Testis (tissue), 3 donors: ENCODE data around the gene EMC9. TPM values are rescaled to one million over a fixed set of nuclear protein-coding genes. Genes with fewer than 3 reads are reported as not detected.

Source experiments
- DNase-seq: peaks from one replicate; pipeline ENCODE4 v3.0.0-alpha.2; 2019
- H3K27ac ChIP-seq, 2 donors: fragments of 200-600 bp; sonication (generic); one replicate each; pipeline ENCODE4 v1.5.1; 2019
- H3K27me3 ChIP-seq: fragments of 200-600 bp; sonication (generic); one replicate; pipeline ENCODE4 v1.5.1; 2019
- H3K36me3 ChIP-seq: fragments of 200-600 bp; sonication (generic); one replicate; pipeline ENCODE4 v1.5.1; 2017; ENCODE audit warnings: low read depth; ENCODE audit errors: missing control alignments
- H3K4me1 ChIP-seq: fragments of 200-600 bp; sonication (generic); one replicate; pipeline ENCODE4 v1.5.1; 2019
- H3K4me3 ChIP-seq, 2 donors: fragments of 200-600 bp; sonication (generic); one replicate each; pipeline ENCODE4 v1.5.1; 2017 to 2019
- H3K9me3 ChIP-seq: fragments of 200-600 bp; sonication (generic); one replicate; pipeline ENCODE4 v1.5.1; 2017
- POLR2A ChIP-seq: fragments of 450-650 bp; IDR thresholded peaks from one replicate; pipeline ENCODE4 v1.6.1; 2017; ENCODE audit warnings: antibody characterized with exemption, mild to moderate bottlenecking, moderate library complexity
- WGBS, 2 donors: methylation state at CpG; one replicate each; pipeline ENCODE4 v1.1.5; 2018; 5-methylcytosine and 5-hydroxymethylcytosine counted together
- intact Hi-C: fragments of 100-400 bp; cut with DNase I; formaldehyde crosslinking; loops from one replicate; pipeline ENCODE4 v1.15.1; 2023; ENCODE audit warnings: low total_unique reads
- polyA plus RNA-seq: library from polyadenylated mRNA; stranded (reverse); fragments of 350-450 nt; fragmentation: Illumina TruSeq; extraction: RNeasy Lipid Tissue Mini Kit (QIAGEN cat#74804); gene quantifications from one replicate; pipeline ENCODE4 v1.2.3, GENCODE V29; 2014; ENCODE audit warnings: low read depth, low replicate concordance; ENCODE audit not compliant: insufficient read depth
- total RNA-seq, 2 donors: library from RNA; depleted of rRNA; stranded (reverse); fragments of >200 nt; gene quantifications; one replicate each; pipeline ENCODE4 v1.2.3, GENCODE V29; 2016
- TF ChIP-seq, protein P1 (sequence below), 3 experiments: fragments of 450-650 bp in 2 of 3; fragments of 200-600 bp in 1 of 3; sonication (generic) in 1 of 3; IDR thresholded peaks; one replicate each; pipeline ENCODE4 v1.5.1; 2016 to 2019; ENCODE audit warnings: antibody characterized with exemption in 3 of 3, mild to moderate bottlenecking in 2 of 3, moderate library complexity in 1 of 3

The EMC9 gene
- total and polyA plus RNA-seq, 3 donors from 2014 or later: 15.2 to 33.7 (median 23.9) TPM

DNA sequence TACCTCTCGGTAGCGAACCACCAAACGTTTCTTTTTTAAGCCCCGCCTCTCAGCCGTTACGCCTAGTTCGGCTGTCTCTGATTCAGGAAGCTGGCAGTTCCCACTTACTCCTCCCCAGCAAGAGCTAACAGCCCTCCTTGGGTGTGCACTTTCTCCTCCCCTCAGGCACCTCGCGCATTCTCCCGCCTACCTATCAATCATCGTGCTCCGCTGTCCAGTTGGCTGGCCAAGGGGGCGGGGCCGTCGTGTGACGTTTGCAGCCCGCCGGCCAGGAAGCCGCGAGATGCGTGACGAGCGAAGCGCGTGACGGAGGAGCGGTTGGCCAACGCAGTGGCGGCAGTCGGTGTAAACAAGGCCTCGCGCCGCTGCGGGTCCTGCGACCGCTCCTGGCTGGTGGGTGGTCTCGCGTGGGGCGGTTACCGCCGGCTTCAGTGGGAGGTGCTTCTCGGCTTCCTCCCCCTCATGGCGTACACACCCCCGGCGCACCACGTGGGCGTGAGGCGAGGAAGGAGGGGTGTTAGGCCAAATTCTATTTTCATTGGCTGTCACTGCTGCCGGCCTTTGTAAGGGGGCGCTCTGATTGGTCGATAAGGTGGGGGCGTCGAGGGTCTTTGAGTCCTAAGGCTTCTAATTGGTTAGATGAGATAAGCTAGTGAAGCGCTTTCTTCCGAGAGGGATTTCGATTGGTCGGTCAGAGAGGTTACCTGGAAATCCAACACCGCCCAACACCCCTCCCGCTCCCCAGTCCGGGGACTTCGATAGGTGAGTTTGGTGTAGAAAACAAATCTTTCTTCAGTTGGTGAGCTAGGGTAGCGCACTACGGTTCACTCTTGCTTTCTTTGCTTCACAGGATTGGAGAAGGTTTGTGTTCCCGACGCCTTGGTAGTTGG is 26.6 kb downstream of the EMC9 start, which contains the start of the genes DCAF11 and NRL:
DCAF11 (plus strand) TSS at position 246 of the 890 bp plus-strand sequence. CDS start 818 bp downstream, outside the sequence.
NRL (minus strand) TSS at position 418 of the 890 bp plus-strand sequence. CDS start 32,101 bp downstream, outside the sequence.
- no peak for TF ChIP-seq POLR2A
- TF ChIP-seq, protein P1, sequence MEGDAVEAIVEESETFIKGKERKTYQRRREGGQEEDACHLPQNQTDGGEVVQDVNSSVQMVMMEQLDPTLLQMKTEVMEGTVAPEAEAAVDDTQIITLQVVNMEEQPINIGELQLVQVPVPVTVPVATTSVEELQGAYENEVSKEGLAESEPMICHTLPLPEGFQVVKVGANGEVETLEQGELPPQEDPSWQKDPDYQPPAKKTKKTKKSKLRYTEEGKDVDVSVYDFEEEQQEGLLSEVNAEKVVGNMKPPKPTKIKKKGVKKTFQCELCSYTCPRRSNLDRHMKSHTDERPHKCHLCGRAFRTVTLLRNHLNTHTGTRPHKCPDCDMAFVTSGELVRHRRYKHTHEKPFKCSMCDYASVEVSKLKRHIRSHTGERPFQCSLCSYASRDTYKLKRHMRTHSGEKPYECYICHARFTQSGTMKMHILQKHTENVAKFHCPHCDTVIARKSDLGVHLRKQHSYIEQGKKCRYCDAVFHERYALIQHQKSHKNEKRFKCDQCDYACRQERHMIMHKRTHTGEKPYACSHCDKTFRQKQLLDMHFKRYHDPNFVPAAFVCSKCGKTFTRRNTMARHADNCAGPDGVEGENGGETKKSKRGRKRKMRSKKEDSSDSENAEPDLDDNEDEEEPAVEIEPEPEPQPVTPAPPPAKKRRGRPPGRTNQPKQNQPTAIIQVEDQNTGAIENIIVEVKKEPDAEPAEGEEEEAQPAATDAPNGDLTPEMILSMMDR (IDR thresholded peaks at IDR 0.05): peak in 1 of 3 experiments; percentile 19
- Histone ChIP-seq H3K36me3 (no peaks in the 10 kb centered on the region), H3K9me3 (no peaks in the 10 kb centered on the region), H3K27ac (peak within 1 kb of the TSS; percentile 99 to 100), H3K4me3 (peak within 1 kb of the TSS; percentile 68 to 76), H3K27me3 (no peaks in the 10 kb centered on the region), H3K4me1 (peaks cover 9% of the 10 kb centered on the region)
- DNase-seq: peak; percentile 99
- 1 to 2% methylated on average over 26 to 59 of the region's 65 CpGs for WGBS, 2 donors
- intact Hi-C loops: no loop called here

DNA sequence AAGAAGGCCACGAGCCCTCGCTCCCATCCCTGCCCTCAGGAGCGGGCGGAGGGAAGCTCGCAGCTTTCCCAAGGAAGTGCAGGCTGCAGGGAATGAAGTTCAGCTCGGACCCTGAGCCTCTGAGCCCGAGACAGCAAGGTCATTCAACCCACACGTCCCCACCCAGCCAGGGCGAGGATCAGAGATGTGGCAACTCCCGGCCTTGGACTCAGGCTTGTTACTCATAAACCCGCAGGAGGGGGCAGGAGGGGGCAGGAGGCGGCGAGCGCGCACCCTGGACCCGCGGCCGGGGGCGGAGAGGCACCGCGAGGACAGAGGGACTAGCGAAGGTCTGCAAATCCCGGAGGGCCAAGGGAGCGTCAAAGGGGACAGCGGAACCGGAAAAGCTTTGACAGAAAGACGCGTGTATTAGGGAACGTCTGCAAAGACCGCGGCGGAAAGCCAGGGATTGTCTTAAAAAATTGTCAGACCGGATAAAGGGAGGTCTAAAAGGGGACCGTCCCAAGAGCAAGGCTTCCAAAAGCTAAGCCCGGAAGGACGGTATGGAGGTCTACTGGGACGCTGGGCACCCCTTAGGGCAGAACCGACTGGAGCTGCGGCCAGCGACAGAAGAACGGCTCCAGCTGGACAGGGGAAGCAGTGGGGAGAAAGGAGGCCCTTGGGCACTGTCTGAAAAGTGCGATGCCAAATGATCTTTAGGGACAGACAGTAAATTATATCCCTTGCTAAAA is 27.4 kb downstream of the EMC9 start:
- Histone ChIP-seq H3K27me3 (no peaks in the 10 kb centered on the region), H3K4me1 (peaks cover 9% of the 10 kb centered on the region), H3K36me3 (no peaks in the 10 kb centered on the region), H3K27ac (peak overlapping the region; percentile 99 to 100), H3K9me3 (no peaks in the 10 kb centered on the region), H3K4me3 (peak overlapping the region; percentile 68 to 76)
- 0 to 1% methylated on average over 24 to 42 of the region's 42 CpGs for WGBS, 2 donors
- peak; percentile 88 for DNase-seq
- intact Hi-C loops: no loop called here
- TF ChIP-seq POLR2A: no peak
- TF ChIP-seq, protein P1 (IDR thresholded peaks at IDR 0.05): peak in 1 of 3 experiments; percentile 9

DNA sequence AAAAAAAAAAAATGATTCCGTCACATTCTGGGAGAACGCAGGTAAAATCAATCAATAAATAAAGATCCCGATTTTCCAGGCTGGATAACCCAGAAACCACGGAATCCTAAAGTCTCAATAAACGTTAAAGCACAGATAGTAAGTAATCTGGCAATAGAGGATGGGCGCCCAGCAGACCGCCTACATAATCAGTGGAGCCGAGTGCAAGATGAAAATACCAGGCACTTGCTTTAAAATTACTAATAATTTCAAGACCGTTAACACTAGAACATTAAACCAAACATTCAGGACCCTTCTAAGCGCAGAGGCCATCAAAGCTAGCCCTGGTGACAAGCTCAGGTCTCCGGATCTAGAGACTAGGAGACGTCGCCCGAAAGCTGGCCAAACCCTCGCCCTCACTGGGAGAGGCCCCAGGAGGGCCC is 28.0 kb downstream of the EMC9 start:
- no peak for TF ChIP-seq POLR2A
- TF ChIP-seq, protein P1 (IDR thresholded peaks at IDR 0.05): no peak
- peaks cover 9% of the 10 kb centered on the region for H3K4me1 ChIP-seq
- intact Hi-C loops: no loop called here
- peak overlapping the region; percentile 68 to 76 for H3K4me3 ChIP-seq
- H3K27me3 ChIP-seq: no peaks in the 10 kb centered on the region
- H3K36me3 ChIP-seq: no peaks in the 10 kb centered on the region
- no peaks in the 10 kb centered on the region for H3K9me3 ChIP-seq
- peak overlapping the region; percentile 99 to 100 for H3K27ac ChIP-seq
- WGBS, 2 donors: 13 to 23% methylated on average over 10 to 15 of the region's 15 CpGs
- DNase-seq: peak; percentile 21

DNA sequence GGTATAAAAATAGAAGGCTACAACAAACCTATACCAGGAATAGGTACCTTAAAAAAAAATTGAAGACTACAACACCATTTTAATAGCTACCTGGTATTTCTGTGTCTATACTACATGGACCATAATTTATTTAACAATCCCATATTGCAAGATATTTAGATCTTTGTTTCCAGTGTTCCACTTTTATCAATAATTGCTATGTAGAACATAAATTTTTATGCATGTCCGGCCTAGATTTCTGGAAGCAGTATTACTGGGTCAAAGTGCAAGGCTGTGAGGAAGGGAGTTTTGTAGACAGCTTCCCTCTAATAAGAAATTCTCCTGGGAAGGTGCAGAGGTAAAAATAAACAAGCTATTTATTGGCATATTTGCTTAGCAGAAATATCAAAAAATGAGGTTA is 30.9 kb downstream of the EMC9 start:
- WGBS, 2 donors: 29 to 44% methylated on average over 1 of the region's 1 CpG
- no peak for TF ChIP-seq POLR2A
- TF ChIP-seq, protein P1 (IDR thresholded peaks at IDR 0.05): no peak
- H3K9me3 ChIP-seq: no peaks in the 10 kb centered on the region
- DNase-seq: no peak
- no peak overlapping the region for H3K27ac ChIP-seq
- H3K4me1 ChIP-seq: peaks cover 3% of the 10 kb centered on the region
- H3K4me3 ChIP-seq: no peak overlapping the region
- no peaks in the 10 kb centered on the region for H3K27me3 ChIP-seq
- intact Hi-C loops: no loop called here
- H3K36me3 ChIP-seq: no peaks in the 10 kb centered on the region
